MM.1S (cell line): ENCODE results near the gene HINT3.

Experiments used
- DNase-seq: peaks from one replicate; pipeline ENCODE4 v3.0.0-alpha.2; 2015
- H2AFZ ChIP-seq: fragments of 300-600 bp; sonication (generic); 2 replicates; pipeline ENCODE4 v1.6.0; 2016; ENCODE audit warnings: antibody characterized with exemption, low read length
- H3F3A ChIP-seq: fragments of 300-600 bp; sonication (generic); 2 replicates; pipeline ENCODE4 v1.6.1; 2016; ENCODE audit warnings: mild to moderate bottlenecking, antibody characterized with exemption, low read length, moderate library complexity, mixed read lengths; ENCODE audit not compliant: insufficient read depth
- H3K27ac ChIP-seq: fragments of 300-600 bp; sonication (generic); 2 replicates; pipeline ENCODE4 v1.5.1; 2016; ENCODE audit warnings: mild to moderate bottlenecking, low read length
- H3K27me3 ChIP-seq: fragments of 300-600 bp; sonication (generic); replicated peaks from 2 replicates; pipeline ENCODE4 v1.6.0; 2016; ENCODE audit warnings: low read length; ENCODE audit not compliant: insufficient read depth
- H3K36me3 ChIP-seq: fragments of 300-600 bp; sonication (generic); replicated peaks from 2 replicates; pipeline ENCODE4 v1.6.1; 2016; ENCODE audit warnings: mild to moderate bottlenecking, low read length, mixed read lengths; ENCODE audit not compliant: insufficient read depth
- H3K4me1 ChIP-seq: fragments of 300-600 bp; sonication (generic); 2 replicates; pipeline ENCODE4 v1.6.1; 2016; ENCODE audit warnings: low read length, mixed read lengths
- H3K4me2 ChIP-seq: fragments of 300-600 bp; sonication (generic); 2 replicates; pipeline ENCODE4 v1.6.0; 2016; ENCODE audit warnings: low read depth, low read length
- H3K4me3 ChIP-seq: fragments of 300-600 bp; sonication (generic); 2 replicates; pipeline ENCODE4 v1.5.1; 2016; ENCODE audit warnings: low read length, mixed read lengths
- H3K79me2 ChIP-seq: fragments of 300-600 bp; sonication (generic); 2 replicates; pipeline ENCODE4 v1.6.1; 2016; ENCODE audit warnings: mixed run types, low read length, mixed read lengths
- H3K9ac ChIP-seq: fragments of 300-600 bp; sonication (generic); 2 replicates; pipeline ENCODE4 v1.6.1; 2016; ENCODE audit warnings: low read length, mixed read lengths
- H3K9me2 ChIP-seq: fragments of 300-600 bp; sonication (generic); replicated peaks from 2 replicates; pipeline ENCODE4 v1.6.1; 2016; ENCODE audit warnings: mild to moderate bottlenecking, low read length, mixed read lengths; ENCODE audit not compliant: insufficient read depth
- H3K9me3 ChIP-seq: fragments of 300-600 bp; sonication (generic); replicated peaks from 2 replicates; pipeline ENCODE4 v1.6.1; 2016; ENCODE audit warnings: mild to moderate bottlenecking, low read length, mixed read lengths; ENCODE audit not compliant: insufficient read depth
- H4K20me1 ChIP-seq: fragments of 300-600 bp; sonication (generic); 2 replicates; pipeline ENCODE4 v1.6.1; 2016; ENCODE audit warnings: mild to moderate bottlenecking, low read length, moderate library complexity, mixed read lengths; ENCODE audit not compliant: insufficient read depth
- EZH2 ChIP-seq: fragments of 300-600 bp; sonication (generic); optimal IDR thresholded peaks from 2 replicates; pipeline ENCODE3; 2017; ENCODE audit warnings: low read depth, mild to moderate bottlenecking, antibody characterized with exemption, low read length, mixed read lengths
- EZH2phosphoT487 ChIP-seq: fragments of 300-600 bp; sonication (generic); IDR thresholded peaks from 2 replicates; pipeline ENCODE4 v1.6.1; 2018; ENCODE audit warnings: antibody characterized with exemption, low read length
- TF ChIP-seq, protein P1 (sequence below): fragments of 300-600 bp; sonication (generic); IDR thresholded peaks from 2 replicates; pipeline ENCODE4 v1.5.1; 2016; ENCODE audit warnings: antibody characterized with exemption, low read length, mixed read lengths

The HINT3 gene

DNA sequence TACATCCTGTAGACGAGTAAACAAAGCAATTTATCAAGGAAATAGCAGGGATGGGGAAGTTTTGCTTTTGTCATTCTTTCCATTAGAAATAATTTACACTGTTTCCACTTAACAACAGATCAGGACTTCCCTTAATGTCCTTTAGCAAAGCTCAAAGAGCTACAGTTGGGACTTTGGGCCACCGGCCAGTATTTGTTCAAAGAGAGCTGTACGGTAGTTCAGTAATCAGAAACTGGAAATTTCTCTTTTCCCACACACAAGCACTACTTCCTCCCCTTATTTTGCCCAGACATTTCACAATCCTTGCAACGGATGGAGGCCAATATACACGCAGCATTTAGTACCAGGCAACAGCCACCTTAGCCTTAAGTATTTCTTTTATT lies 12.1 kb upstream of the HINT3 start:
- H3K9me3 ChIP-seq: no peaks in the 10 kb centered on the region
- H3K9me2 ChIP-seq: no peaks in the 10 kb centered on the region
- no peak overlapping the region for H3K27ac ChIP-seq
- no peaks in the 10 kb centered on the region for H3F3A ChIP-seq
- no peak for DNase-seq
- no peaks in the 10 kb centered on the region for H3K79me2 ChIP-seq
- H3K4me1 ChIP-seq: no peaks in the 10 kb centered on the region
- H3K9ac ChIP-seq: no peak overlapping the region
- no peaks in the 10 kb centered on the region for H3K36me3 ChIP-seq
- no peak for TF ChIP-seq EZH2phosphoT487
- TF ChIP-seq EZH2: no peak
- TF ChIP-seq, protein P1, sequence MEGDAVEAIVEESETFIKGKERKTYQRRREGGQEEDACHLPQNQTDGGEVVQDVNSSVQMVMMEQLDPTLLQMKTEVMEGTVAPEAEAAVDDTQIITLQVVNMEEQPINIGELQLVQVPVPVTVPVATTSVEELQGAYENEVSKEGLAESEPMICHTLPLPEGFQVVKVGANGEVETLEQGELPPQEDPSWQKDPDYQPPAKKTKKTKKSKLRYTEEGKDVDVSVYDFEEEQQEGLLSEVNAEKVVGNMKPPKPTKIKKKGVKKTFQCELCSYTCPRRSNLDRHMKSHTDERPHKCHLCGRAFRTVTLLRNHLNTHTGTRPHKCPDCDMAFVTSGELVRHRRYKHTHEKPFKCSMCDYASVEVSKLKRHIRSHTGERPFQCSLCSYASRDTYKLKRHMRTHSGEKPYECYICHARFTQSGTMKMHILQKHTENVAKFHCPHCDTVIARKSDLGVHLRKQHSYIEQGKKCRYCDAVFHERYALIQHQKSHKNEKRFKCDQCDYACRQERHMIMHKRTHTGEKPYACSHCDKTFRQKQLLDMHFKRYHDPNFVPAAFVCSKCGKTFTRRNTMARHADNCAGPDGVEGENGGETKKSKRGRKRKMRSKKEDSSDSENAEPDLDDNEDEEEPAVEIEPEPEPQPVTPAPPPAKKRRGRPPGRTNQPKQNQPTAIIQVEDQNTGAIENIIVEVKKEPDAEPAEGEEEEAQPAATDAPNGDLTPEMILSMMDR: no peak
- H3K27me3 ChIP-seq: no peaks in the 10 kb centered on the region
- no peak overlapping the region for H3K4me2 ChIP-seq
- no peak overlapping the region for H2AFZ ChIP-seq
- no peak overlapping the region for H3K4me3 ChIP-seq
- no peaks in the 10 kb centered on the region for H4K20me1 ChIP-seq

DNA sequence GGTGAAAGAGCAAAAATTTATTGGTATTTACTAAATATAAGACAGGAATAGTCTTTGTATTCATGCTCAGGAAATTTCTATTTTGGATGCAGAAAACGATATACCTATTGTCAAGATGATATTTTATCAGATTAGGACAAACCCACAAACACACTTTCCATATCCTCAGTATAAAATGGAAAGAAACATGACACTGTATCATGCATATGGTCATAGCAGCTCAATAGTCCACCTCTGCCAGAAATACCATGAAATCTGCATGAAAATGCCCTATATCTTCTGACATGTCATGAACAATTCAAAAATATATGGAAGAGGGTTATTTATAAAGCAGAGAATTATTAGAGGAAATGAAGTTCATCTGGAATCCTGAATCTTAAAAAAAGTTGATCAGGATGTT lies 11.7 kb upstream of the HINT3 start:
- no peak overlapping the region for H3K27ac ChIP-seq
- H3K9me2 ChIP-seq: no peaks in the 10 kb centered on the region
- no peak for TF ChIP-seq EZH2phosphoT487
- TF ChIP-seq EZH2: no peak
- TF ChIP-seq, protein P1: no peak
- H3K9ac ChIP-seq: no peak overlapping the region
- no peak overlapping the region for H2AFZ ChIP-seq
- H3K27me3 ChIP-seq: no peaks in the 10 kb centered on the region
- no peaks in the 10 kb centered on the region for H3F3A ChIP-seq
- DNase-seq: no peak
- H3K9me3 ChIP-seq: no peaks in the 10 kb centered on the region
- no peak overlapping the region for H3K4me2 ChIP-seq
- no peaks in the 10 kb centered on the region for H4K20me1 ChIP-seq
- H3K36me3 ChIP-seq: no peaks in the 10 kb centered on the region
- H3K4me3 ChIP-seq: no peak overlapping the region
- H3K4me1 ChIP-seq: no peaks in the 10 kb centered on the region
- H3K79me2 ChIP-seq: no peaks in the 10 kb centered on the region

DNA sequence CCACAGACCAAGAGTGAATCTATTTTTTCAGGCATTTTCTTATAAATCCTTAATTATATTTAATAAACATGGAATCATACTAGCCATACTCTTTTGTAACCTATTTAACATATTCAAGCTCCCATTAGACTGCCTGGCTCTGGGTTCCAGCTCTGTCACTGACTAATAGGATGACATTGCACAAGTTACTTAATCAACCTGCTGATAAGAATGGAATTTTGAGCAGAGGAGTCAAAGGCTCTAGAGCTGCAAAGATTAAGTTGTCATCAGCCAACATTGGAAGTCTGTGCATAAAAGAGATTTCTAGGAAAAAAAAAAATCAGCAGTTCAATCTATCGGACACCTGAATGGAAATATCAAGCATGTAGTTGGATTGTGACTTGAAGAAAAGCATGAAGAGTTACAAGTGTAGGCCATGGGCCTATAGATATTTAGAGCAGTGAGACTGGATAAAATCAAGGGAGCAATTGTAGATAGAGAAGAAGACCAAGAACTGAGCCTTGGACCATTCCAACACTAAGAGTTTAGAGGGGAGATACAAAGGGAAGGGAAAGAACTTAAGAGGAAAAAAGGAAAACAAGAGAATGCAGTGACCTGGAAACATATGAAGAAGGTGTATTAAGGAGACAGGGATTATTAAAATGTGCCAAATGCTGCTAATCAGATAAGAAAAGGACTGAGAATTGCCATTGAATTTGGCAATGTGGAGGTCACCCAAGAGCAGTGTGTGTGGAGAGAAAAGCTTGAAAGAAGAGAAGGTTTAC lies 11.0 kb upstream of the HINT3 start:
- Histone ChIP-seq H3K9me3 (no peaks in the 10 kb centered on the region), H2AFZ (no peak overlapping the region), H4K20me1 (no peaks in the 10 kb centered on the region), H3K36me3 (no peaks in the 10 kb centered on the region), H3K27ac (no peak overlapping the region), H3K4me1 (no peaks in the 10 kb centered on the region), H3K9me2 (no peaks in the 10 kb centered on the region), H3K4me3 (no peak overlapping the region), H3K79me2 (no peaks in the 10 kb centered on the region), H3K9ac (no peak overlapping the region), H3F3A (no peaks in the 10 kb centered on the region), H3K27me3 (no peaks in the 10 kb centered on the region), H3K4me2 (no peak overlapping the region)
- DNase-seq: no peak
- TF ChIP-seq EZH2phosphoT487 (no peak), EZH2 (no peak)
- TF ChIP-seq, protein P1: no peak
